K562 (cell line): ENCODE results near the gene TMOD3. TPM values are rescaled to one million over a fixed set of nuclear protein-coding genes. Genes with fewer than 3 reads are reported as not detected.

Experiments used
- ATAC-seq: fragments of 200-7000 bp; cut with Tn5 transposase; 3 replicates; pipeline ENCODE4 v1.9.1; 2020; ENCODE audit warnings: moderate library complexity
- BruUV-seq: library from RNA; stranded (reverse); fragments of 400-500 nt; replicated peaks from 2 replicates; lab custom pipeline; 2021; lab: Mats Ljungman, UMichigan
- CTCF ChIA-PET: fragments of 300-600 bp; formaldehyde crosslinking; extraction: SDS; loops from one replicate; lab custom pipeline; 2021; ENCODE audit warnings: low intra/inter-chr PET ratio; lab: Yijun Ruan, JAX
- POLR2A ChIA-PET: fragments of 300-600, 350-650 bp; sonication (Branson Sonifier 250); formaldehyde crosslinking; extraction: SDS; loops from one replicate; lab custom pipeline; 2021; ENCODE audit warnings: antibody characterized with exemption, inconsistent platforms; lab: Yijun Ruan, JAX
- DNase-seq, 4 experiments: peaks; one replicate each; pipeline versions ENCODE4 v3.0.0 to v3.0.0-alpha.2; 2011 to 2018; ENCODE audit warnings: low spot score in 3 of 4, mixed read lengths in 3 of 4; ENCODE audit errors: extremely low read depth in 1 of 4
- FAIRE-seq: peaks from 2 replicates; lab custom pipeline; 2011; peaks lifted over from hg19 to GRCh38; lab: Jason Lieb, UNC
- H2AFZ ChIP-seq: 2 replicates; pipeline ENCODE4 v1.6.0; 2011; ENCODE audit warnings: low read depth, low read length, control low read depth, inconsistent platforms
- H3K27ac ChIP-seq: fragments of 200-600 bp; 3 replicates; pipeline ENCODE4 v1.8.0; 2011; ENCODE audit warnings: low read depth, mild to moderate bottlenecking, control low read depth, inconsistent platforms, low read length, moderate library complexity, mixed read lengths; ENCODE audit errors: extremely low read depth
- H3K27me3 ChIP-seq, 2 experiments: fragments of 300-600 bp in 1 of 2; 2 replicates in 1 of 2; 3 replicates in 1 of 2; pipeline versions ENCODE4 v1.6.0 to v1.8.0; 2011; ENCODE audit warnings: inconsistent platforms in 2 of 2, low read length in 2 of 2, mild to moderate bottlenecking in 1 of 2, mixed read lengths in 1 of 2, moderate library complexity in 1 of 2; ENCODE audit not compliant: control insufficient read depth in 2 of 2, insufficient read depth in 2 of 2
- H3K36me3 ChIP-seq: fragments of 300-600 bp; 3 replicates; pipeline ENCODE4 v1.8.0; 2011; ENCODE audit warnings: mild to moderate bottlenecking, low read length, inconsistent platforms; ENCODE audit not compliant: control insufficient read depth, insufficient read depth
- H3K4me1 ChIP-seq, 2 experiments: fragments of 200-600 bp in 1 of 2; replicated peaks in 1 of 2; 2 replicates in 1 of 2; 3 replicates in 1 of 2; pipeline versions ENCODE4 v1.5.1 to v1.8.0; 2011; ENCODE audit warnings: inconsistent platforms in 2 of 2, low read length in 2 of 2, mild to moderate bottlenecking in 1 of 2, mixed read lengths in 1 of 2, moderate library complexity in 1 of 2; ENCODE audit not compliant: control insufficient read depth in 2 of 2, insufficient read depth in 2 of 2
- H3K4me2 ChIP-seq: 2 replicates; pipeline ENCODE4 v1.6.1; 2011; ENCODE audit warnings: low read length, control low read depth, inconsistent platforms, mixed read lengths; ENCODE audit not compliant: insufficient read depth
- H3K4me3 ChIP-seq: fragments of 200-600 bp; sonication (generic), shearing (Covaris generic); 2 replicates; pipeline ENCODE4 v1.5.1; 2016; ENCODE audit warnings: control low read depth, inconsistent platforms
- H3K79me2 ChIP-seq: fragments of 200-600 bp; 3 replicates; pipeline ENCODE4 v1.8.0; 2011; ENCODE audit warnings: low read length, inconsistent platforms; ENCODE audit not compliant: control insufficient read depth, insufficient read depth
- H3K9ac ChIP-seq, 2 experiments: 2 replicates each; pipeline versions ENCODE4 v1.6.0 to v1.6.1; 2011; ENCODE audit warnings: low read depth in 2 of 2, low read length in 2 of 2, control low read depth in 1 of 2, inconsistent platforms in 1 of 2, mild to moderate bottlenecking in 1 of 2, mixed read lengths in 1 of 2; ENCODE audit not compliant: insufficient read depth in 1 of 2
- H3K9me1 ChIP-seq: one replicate; pipeline ENCODE4 v1.6.0; 2011; ENCODE audit warnings: inconsistent platforms, mild to moderate bottlenecking, low read length, moderate library complexity; ENCODE audit not compliant: control insufficient read depth, insufficient read depth
- H3K9me3 ChIP-seq: replicated peaks from 2 replicates; pipeline ENCODE4 v1.5.1; 2011; ENCODE audit warnings: low read depth, low read length, inconsistent platforms; ENCODE audit not compliant: control insufficient read depth, insufficient read depth
- H4K20me1 ChIP-seq: replicated peaks from 2 replicates; pipeline ENCODE4 v1.6.1; 2011; ENCODE audit warnings: low read length, inconsistent platforms, mixed read lengths; ENCODE audit not compliant: control insufficient read depth, insufficient read depth
- GTF2E2 ChIP-seq: fragments of 200-800 bp; sonication (Bioruptor generic); IDR thresholded peaks from 2 replicates; pipeline ENCODE4 v1.6.1; 2016; ENCODE audit warnings: missing genetic modification characterization, missing compliant biosample characterization
- HES1 ChIP-seq: fragments of 450-650 bp; IDR thresholded peaks from 2 replicates; pipeline ENCODE4 v1.6.1; 2016; ENCODE audit warnings: low read depth, mild to moderate bottlenecking, moderate library complexity
- ILF3 ChIP-seq: fragments of 450-650 bp; IDR thresholded peaks from 2 replicates; pipeline ENCODE4 v1.6.1; 2018; ENCODE audit warnings: antibody characterized with exemption, mild to moderate bottlenecking, moderate library complexity, borderline replicate concordance
- KAT8 ChIP-seq: fragments of 450-650 bp; IDR thresholded peaks from 2 replicates; pipeline ENCODE4 v1.6.1; 2016; ENCODE audit warnings: low read depth, mild to moderate bottlenecking
- KLF10 ChIP-seq: fragments of 250-450 bp; sonication (Bioruptor Pico); IDR thresholded peaks from 2 replicates; pipeline ENCODE4 v1.6.1; 2021; ENCODE audit warnings: matching md5 sums
- MAFF ChIP-seq: IDR thresholded peaks from 2 replicates; pipeline ENCODE4 v1.6.1; 2012; ENCODE audit warnings: low read length, improper control_type of control experiment
- MAFG ChIP-seq: fragments of 450-650 bp; conservative IDR thresholded peaks from 2 replicates; pipeline ENCODE4 v1.6.1; 2016; ENCODE audit warnings: missing genetic modification characterization, missing compliant biosample characterization
- MEIS2 ChIP-seq: fragments of 450-650 bp; IDR thresholded peaks from 2 replicates; pipeline ENCODE4 v1.6.1; 2014; ENCODE audit warnings: mild to moderate bottlenecking; ENCODE audit not compliant: partially characterized antibody
- NFE2 ChIP-seq: IDR thresholded peaks from 2 replicates; pipeline ENCODE4 v1.6.1; 2014; ENCODE audit warnings: antibody characterized with exemption, low read depth
- NFIC ChIP-seq: fragments of 450-650 bp; IDR thresholded peaks from 2 replicates; pipeline ENCODE4 v1.6.1; 2017; ENCODE audit warnings: mild to moderate bottlenecking, inconsistent platforms
- ZNF507 ChIP-seq: conservative IDR thresholded peaks from 2 replicates; pipeline ENCODE4 v1.6.1; 2017; ENCODE audit warnings: missing genetic modification characterization, missing compliant biosample characterization
- WGBS: fragments of 100-300 bp; shearing (Covaris generic); methylation state at CpG from one replicate; pipeline ENCODE4 v1.1.6; 2016; ENCODE audit warnings: low coverage, mixed read lengths; ENCODE audit not compliant: insufficient coverage; ENCODE audit errors: missing lambda C conversion rate; 5-methylcytosine and 5-hydroxymethylcytosine counted together
- in situ Hi-C: fragments of 300-500 bp; cut with MboI; formaldehyde crosslinking; loops from 4 replicates; pipeline ENCODE4 v1.15.0; 2018; ENCODE audit warnings: inconsistent platforms, mixed read lengths
- intact Hi-C: fragments of 100-400 bp; cut with micrococcal nuclease; formaldehyde crosslinking; loops from 2 replicates; pipeline ENCODE4 v1.14.2; 2022
- polyA plus RNA-seq, 8 experiments: library from polyadenylated mRNA; depleted of rRNA in 4 of 8; stranded (reverse) in 5 of 8; unstranded in 3 of 8; fragments of >200 nt; fragmentation: Nextera tagmentation in 2 of 8; fragmentation: Illumina TruSeq in 1 of 8; extraction: Ambion mirVana in 2 of 8; extraction: Trizol in 1 of 8; gene quantifications; 2 replicates each; pipeline versions ENCODE4 v1.2.1 to v1.2.3, GENCODE V29; 2011 to 2014; ENCODE audit warnings: inconsistent platforms in 1 of 8, missing spikeins in 1 of 8
- total RNA-seq, 7 experiments: library from RNA; depleted of rRNA in 6 of 7; stranded (reverse); fragments of >200 nt in 6 of 7; fragmentation: Illumina TruSeq in 2 of 7; extraction: Trizol in 2 of 7; gene quantifications; 2 replicates each; pipeline versions ENCODE4 v1.2.1 to v1.2.3, GENCODE V29; 2011 to 2021; ENCODE audit warnings: low replicate concordance in 1 of 7

TMOD3 gene
- total and polyA plus RNA-seq, 9 of the 15 experiments (the other 6 are each of a cell fraction or from before 2014, with no cell fraction given), result 6.8 to 45.0 (median 30.9) TPM

- no peak for TF ChIP-seq KAT8
- TF ChIP-seq MEIS2, result no peak
- TF ChIP-seq ILF3, result no peak
These were observed 37.3 kb downstream of the TMOD3 start (continued) for GRCh38 chr15:51866751-51867150.

GRCh38 chr15:51869060-51869421 is 39.6 kb downstream of the TMOD3 start:
- Histone ChIP-seq H2AFZ (no peak overlapping the region), H3K9me1 (no peaks in the 10 kb centered on the region), H3K27me3 (no peaks in the 10 kb centered on the region), H3K4me3 (no peak overlapping the region), H3K4me1 (no peaks in the 10 kb centered on the region; a peak in 2 of 5 replicates), H3K9me3 (no peaks in the 10 kb centered on the region; the same call in 1 of the 2 replicates), H4K20me1 (no peaks in the 10 kb centered on the region), H3K9ac (no peak overlapping the region), H3K27ac (no peak overlapping the region), H3K4me2 (no peak overlapping the region), H3K79me2 (no peaks in the 10 kb centered on the region), H3K36me3 (peaks cover 67% of the 10 kb centered on the region; the same call in 2 of the 3 replicates)
- CTCF ChIA-PET, result no interaction called here
- POLR2A ChIA-PET, result interaction anchor here (1.2 kb wide), 1 partner anchor 29 kb away, joined by 3 read pairs; no protein-coding TSS in a partner anchor
- in situ Hi-C loops (no loop called here), intact Hi-C loops (no loop called here)
- WGBS, result 22% methylated on average over 2 of the region's 2 CpGs
- DNase-seq, result peak in 1 of 4 experiments; percentile 30
- FAIRE-seq, result no peak
- no peak for ATAC-seq
- no TSS peak for BruUV-seq
- TF ChIP-seq NFIC (peak; percentile 72), GTF2E2 (tag) (no peak), KLF10 (CRISPR knock-in tag) (no peak), MAFF (peak; percentile 19; the same call in 1 of the 2 replicates), NFE2 (peak; percentile 49), ZNF507 (tag) (no peak), MAFG (peak; percentile 28; the same call in 1 of the 2 replicates), HES1 (no peak)
